ENCODE data around the gene POLR2L.

Gene POLR2L

DNA sequence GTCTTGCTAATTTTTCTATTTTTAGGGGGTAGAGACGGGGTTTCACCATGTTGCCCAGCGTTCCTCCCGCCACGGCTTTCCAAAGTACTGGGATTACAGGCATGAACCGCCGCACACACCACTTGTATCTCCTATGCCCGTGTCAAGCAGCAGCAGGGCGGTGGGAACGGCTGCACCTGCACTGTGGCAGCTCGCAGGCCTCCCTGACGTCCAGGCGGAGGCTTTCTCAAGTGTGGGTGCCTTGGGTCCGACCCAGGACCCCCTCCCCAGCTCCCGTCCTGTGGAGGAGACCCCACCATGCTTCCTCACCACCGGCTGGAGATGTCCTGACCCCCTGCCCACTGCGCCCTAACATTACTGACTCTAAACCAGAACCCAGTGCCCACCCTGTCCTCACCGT lies 26.1 kb upstream of the POLR2L start:
- DNase-seq: no peak

DNA sequence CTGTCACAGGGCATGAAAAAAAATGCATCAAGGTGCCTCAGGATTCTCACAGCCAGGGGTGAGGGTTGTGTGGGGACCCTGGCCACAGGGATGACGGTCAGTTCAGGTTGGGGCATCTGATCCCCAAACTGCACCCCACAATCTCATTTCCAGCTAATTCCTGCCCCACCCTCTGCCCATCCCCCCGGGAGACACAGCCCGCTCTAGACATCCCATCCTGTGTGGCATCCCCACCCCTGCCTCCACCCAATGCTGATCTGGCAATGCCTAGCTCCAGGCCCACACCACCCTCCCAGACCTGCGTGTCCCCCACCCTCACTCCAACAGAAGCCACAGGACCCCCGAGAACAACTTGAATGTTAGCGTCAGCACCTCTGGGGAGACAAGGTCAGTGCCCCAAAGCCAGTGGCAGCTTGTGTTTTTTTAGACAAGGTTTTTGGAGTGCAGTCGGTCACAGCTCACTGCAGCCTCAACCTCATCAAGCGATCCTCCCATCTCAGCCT lies 25.6 kb upstream of the POLR2L start:
- DNase-seq: no peak

DNA sequence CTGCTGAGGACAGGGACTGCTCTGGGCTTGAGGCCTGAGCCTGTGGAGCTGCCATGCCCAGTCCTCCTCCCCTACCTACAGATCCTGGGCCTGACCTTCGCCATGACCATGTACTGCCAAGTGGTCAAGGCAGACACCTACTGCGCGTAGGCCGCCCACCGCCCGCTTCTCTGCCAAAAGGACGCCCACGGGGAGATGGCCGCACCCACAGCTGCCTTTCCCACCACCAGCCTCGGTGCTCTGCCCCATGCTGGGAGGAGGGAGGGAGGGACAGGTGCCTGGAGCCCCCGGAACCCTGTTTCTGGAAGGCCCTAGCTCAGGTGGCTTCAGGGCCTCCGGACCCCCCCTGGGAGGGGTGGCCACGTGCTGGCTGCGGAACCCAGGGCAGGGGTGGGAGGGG lies 24.2 kb upstream of the POLR2L start:
- DNase-seq: no peak

DNA sequence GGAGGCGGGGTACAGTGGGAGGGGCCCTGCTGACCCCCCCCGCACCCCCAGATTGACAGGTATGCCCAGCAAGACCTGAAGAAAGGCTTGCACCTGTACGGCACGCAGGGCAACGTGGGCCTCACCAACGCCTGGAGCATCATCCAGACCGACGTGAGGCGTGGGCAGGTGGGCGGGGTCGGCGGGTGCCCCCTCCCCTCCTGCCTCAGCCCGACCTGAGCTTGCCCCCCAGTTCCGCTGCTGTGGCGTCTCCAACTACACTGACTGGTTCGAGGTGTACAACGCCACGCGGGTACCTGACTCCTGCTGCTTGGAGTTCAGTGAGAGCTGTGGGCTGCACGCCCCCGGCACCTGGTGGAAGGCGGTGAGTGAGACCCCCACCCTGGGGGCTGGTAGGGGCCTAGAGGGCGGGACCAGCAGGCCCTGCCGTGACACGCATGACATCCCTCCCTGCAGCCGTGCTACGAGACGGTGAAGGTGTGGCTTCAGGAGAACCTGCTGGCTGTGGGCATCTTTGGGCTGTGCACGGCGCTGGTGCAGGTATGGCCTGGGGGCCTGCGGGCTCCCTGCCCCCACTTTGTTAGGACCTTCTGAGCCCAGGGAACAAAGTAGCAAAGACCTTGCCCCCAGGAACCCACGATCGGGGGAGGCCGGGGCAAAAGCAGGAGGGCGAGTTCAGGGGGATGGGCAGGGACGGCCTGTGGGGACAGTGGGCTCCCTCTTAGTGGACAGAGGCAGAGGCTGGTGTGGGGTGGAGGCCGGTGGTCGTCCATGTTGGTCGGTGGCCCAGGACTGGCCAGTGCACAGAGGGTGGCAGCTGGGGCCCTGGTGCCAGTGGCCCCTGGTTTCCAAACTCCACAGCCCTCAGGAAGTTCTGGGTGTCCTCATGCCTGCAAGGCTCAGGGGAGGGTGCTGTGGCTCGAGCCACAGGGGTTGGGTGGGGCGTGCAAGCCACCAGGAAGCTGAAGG lies 23.4 kb upstream of the POLR2L start:
- DNase-seq: no peak

DNA sequence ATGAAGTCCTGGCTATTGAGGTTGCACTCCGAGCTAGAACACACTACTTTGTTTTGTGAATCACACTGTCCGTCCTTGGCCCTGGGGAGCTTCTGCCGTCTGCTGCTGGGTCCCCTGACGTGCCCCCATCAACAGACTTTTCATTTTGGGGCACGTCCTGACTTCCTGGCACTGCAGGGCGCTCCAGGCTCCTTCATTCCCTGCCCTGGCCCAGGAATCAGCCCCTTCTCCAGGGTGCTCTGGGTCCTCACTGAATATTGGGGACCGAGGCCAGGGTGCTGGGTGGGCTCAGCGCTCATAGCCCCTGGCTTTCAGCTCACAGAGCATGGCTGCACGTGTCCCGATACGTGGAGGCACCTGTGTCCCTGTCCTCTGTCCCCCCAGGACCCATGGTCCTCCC lies 22.6 kb upstream of the POLR2L start:
- no peak for DNase-seq

DNA sequence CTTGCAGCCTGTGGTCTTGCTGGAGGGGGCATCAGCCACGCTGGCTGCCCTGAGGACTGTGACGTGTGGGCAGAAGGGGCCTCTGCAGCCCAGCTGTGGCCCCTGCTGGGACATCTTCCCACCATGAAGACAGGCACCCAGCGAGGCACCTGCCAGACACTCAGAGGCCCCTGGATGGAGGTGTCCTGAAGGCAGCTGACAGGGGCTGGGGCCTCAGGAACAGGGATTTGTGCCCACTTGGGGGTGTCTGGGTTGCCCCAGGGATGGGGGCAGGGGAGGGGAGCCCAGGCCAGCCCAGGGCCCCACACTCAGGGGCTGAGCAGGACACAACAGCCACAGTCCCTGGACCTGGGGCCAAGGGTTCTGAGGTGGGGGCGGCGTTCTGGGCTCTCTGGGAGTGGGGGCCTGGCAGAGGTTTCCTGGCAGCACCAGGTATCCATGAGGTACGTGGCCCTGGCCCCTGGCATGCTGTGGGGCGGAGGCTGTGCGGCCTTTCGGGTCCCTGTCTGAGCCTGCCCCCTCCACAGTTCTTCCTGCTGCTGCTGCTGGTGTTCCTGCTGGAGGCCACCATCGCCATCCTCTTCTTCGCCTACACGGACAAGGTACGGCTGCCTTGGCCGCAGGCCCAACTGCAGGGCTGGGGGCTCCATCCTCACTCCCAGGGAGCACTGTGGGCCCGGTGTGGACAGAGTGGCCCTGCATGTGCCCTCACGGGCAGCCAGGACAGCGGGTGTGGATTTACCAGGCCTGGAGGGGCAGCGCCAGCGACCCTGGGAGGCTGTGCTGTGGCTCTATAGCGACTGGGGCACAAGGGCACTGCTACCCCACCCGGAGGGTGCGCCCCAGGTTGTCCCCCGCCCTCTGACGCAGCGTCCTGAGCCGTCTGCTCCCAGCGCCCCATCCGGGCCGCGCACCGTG lies 21.8 kb upstream of the POLR2L start:
- DNase-seq: no peak

DNA sequence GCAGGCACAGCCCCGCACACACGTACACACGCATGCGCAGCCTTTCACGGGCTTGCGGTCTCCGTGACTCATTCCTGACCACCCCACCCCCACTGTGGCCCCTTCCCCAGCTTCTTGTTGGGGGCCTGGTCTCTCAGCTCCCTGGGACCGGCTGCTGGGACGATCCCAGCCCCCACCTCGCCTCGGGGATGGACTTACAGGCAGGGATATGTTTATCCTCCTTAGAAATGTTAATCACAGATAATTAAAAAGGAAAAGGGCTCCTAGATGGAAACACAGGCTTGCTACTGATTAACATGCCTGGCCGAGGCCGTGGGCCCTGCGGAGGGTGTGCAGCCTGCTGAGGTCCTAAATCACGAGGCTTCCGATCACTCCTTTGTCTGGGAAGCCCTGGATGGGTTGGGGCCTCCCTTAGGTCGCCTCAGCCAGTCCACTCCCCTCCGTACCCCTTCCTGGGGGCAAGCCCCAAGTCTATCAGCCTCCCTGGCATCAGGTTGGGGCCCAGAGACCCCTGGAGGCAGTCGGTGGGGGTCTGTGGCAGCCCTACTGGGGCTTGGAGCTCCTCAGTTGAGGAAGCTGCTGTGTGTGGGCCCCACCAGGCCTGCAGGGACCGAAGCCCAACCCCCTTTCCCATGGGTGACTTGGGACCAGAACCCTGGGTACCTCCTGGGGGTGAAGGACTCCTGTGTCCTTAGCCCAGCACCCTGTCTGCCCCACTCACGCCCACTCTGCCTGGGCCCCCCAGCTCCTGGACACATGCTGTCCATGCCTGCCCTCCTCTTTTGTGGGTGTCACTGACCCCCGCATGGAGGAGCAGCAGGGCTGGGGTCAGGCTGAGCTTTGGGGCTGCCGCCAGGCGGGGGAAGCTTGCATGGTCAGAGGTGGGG lies 20.9 kb upstream of the POLR2L start:
- no peak for DNase-seq

DNA sequence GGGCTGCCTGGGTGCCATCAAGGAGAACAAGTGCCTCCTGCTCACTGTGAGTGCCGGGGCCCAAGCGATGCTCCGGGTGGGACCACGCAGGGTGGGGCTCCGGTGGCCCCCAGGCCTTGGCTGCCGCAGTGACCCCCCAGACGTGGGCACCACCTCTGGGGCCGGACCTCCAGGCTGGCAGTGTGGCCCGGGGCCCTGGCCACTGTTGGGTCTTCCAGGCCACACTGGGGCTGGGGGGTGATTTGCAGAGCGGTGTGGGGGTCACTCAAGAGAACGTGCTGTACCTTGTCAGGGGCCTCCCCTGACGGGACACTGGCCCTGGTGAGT lies 20.3 kb upstream of the POLR2L start:
- no peak for DNase-seq

DNA sequence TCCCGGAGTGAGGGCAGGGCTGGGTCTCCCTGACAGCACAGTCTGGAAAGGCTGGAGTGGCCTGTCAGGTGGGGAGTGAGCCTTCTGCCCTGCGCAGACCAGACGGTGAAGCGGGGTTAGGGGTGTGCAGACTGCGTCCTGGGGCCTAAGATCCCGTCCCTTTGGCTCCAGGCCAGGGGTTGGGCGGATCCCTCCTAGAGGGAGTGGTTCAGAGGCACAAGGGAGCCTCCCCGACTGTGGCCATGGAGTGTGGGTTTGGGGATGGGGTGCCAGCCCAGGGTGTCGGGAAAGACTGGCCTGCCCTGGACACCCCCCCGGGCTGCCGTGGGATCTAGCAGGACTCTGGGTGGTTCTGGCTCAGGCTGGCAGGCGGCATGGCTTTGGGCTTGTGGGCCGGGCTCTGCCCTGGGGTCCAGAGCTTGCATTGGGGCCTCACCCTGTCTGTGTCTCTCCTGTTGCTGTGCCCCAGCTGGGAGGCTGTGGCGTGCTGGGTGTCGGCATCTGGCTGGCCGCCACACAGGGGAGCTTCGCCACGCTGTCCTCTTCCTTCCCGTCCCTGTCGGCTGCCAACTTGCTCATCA lies 19.8 kb upstream of the POLR2L start:
- DNase-seq: no peak

DNA sequence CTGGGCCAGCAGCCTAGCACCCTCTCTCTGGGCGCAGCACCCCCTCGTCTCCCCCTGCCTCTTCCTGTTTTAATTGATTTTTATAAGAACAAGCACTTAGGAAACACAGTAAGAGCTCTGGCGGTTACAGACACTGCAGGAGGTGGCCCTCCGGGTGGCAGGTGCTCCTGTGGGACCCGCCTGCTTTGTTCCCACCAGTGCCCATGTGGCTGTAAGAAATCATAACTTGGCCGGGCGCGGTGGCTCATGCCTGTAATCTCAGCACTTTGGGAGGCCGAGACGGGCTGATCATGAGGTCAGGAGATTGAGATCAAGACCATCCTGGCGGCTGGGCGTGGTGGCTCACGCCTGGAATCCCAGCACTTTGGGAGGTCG lies 18.8 kb upstream of the POLR2L start:
- DNase-seq: no peak

DNA sequence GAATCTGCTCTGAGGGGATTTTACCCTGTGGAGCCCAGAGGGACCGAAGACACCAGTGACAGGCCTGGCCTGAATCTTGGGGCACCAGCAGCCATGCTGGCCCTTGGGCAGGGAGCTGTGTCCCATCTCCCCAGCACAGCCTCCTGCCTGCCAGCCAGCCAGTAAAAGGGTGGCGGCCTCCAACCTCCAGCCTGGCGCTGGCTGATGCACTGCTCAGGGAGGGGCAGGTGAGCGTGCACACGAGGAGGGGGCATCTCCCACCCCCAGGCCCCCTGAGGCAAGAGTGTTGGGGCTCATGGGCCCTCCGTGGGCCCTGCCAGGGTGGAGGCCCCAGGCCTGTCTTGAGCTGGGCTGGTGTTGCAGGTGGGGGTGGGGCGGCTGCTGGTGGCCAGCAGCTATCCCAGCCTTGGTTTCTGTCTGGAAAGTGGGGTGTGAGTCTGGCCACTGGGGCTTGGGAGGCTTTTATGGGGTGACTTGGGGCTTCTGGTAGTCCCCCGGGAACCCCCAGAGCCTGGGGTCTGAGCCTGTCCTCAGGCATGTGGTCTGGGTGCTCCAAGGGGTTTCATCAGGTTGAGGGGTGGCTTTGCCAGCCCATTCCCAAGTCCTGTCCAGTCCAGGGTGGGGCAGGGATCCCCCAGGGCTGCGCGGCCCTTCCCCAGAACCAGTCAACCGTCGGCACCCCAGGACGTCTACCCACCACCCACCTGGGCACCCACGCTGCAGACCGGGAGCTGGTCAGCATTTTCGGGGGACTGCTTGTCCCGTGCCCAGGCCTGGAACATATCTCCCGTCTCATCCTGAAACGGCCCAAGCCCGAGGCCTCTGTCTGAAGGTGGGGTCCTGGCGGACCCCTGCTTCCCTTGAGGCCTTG lies 18.1 kb upstream of the POLR2L start:
- DNase-seq: no peak

DNA sequence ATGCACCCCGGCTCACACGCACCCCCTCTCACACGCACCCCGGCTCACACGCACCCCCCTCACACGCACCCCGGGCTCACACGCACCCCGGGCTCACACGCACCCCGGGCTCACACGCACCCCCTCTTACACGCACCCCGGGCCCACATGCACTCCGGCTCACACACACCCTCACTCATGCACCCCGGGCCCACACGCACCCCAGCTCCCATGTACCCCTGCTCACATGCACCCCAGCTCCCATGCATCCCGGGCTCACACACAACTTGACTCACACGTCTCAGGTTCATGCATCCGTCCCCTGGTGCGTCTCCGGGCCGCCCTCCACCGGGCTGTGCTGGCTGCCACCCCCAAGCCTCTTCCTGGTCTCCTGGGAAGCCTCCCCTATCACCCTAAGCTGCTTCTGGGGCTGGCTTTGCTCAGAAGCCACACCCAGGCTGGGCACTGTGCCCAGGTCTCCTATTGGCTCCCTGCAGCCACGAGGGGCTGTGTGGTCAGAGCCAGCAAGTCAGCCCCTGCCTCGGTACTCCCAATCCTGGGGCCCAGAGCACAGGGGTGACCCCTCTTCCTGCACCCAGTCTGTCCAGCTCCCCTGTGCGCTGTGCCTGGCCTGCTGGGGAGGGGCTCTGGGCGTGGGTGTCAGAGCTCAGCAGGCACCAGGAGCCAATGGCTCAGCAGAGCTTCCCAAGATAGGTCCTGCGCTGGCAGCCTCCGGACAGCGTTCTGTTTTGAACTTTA lies 17.2 kb upstream of the POLR2L start:
- DNase-seq: no peak

DNA sequence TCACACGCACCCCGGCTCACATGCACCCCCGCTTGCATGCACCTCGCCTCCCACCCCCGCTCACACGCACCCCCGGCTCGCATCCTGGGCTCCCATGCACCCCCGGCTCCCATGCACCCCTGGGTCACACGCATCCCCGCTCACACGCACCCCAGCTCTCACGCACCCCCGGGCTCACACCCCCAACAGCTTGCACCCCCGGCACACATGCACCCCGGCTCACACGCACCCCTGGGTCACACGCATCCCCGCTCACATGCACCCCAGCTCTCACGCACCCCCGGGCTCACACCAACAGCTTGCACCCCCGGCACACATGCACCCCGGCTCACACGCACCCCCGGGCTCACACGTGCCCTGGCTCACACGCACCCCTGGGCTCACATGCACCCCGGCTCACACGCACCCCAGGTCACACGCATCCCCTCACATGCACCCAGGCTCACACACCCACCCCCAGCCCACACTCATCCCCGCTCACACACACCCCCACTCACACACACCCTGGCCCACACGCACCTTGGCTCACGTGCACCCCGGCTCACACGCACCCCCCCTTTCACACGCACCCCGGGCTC lies 16.5 kb upstream of the POLR2L start:
- no peak for DNase-seq

DNA sequence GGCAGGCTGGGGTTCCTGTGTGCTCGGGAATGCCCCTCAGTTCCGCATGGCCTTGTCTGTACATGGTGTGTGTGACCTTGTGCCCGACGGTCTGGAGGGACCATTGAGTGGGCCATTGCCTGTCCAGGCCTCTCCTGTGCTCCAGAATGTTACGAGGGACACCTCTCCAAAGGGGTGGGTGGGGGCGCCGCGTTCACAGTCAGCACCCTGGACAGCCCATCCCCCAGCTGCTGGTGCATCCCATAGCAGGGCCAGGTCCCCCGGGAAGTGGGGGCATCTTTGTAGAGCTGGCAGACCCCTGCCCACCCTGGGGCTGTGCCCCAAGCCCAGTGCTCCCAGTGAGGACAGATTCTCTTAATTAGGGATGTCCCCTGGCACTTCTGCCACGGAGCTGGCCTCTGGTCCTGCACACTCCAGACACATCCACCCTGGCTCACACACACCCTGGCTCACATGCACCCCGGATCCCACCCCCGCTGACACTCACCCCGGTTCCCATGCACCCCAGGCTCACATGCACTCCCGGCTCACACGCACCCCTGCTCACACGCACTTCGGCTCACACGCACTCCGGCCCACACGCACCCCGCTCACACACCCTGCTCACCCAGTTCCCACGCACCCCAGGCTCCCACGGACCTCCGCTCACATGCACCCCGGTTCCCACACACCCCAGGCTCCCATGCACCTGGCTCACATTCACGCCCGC lies 15.9 kb upstream of the POLR2L start:
- no peak for DNase-seq

DNA sequence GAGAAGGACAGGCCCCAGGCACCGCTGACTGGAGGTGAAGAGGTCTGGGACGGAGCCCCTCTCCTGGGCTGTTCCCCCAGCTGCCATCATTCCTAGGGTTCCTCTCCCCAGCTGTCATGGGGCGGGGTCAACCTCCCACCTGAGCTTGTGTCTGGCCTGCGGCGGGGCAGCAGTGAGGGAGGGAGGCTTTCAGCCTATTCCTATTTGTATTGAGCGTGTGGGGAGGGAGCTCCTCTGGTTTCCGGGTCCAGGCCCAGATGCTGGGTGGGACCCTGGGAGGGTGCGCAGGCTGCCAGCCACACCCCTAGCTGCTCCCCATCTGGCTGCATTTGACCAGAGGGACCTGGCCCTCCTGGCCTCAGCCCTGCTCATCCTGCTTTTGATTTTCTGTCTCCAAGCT lies 14.1 kb upstream of the POLR2L start:
- no peak for DNase-seq

DNA sequence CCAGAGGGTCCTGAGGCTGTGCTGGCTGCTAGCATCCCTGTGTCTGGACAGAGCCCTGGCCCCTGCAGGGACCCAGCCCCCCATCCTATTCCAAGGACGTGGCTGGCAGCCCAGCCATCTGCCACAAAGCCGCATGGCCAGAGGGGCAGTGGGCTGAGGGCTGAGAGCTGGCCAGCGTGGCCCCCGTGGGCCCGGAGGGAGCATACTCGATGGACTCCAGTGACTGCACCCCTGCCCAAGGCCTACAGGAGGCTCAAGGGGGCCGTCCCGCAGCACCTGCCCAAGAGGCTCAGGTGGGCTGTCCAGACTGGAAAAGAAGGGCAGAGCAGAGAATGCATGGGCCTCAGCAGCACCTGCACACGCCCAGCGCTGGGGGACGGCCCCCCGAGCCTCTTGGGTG lies 13.5 kb upstream of the POLR2L start:
- no peak for DNase-seq

DNA sequence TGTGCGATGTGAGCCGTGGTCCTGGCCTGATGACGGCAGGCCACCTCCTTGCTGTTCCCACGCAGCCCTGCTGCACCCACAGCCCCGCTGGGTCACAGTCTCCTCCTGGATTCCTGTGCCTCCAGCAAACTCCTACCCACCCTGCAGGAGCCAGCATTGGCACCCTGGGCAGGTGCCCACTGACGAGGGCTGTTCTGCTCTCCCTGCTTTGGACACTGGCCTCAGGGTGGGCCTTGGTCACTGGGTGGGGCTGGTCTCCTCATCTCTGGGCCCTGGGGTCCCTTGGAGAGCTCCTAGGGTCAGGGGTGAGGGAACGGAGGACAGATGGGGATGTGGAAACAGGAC lies 13.0 kb upstream of the POLR2L start:
- DNase-seq: no peak

DNA sequence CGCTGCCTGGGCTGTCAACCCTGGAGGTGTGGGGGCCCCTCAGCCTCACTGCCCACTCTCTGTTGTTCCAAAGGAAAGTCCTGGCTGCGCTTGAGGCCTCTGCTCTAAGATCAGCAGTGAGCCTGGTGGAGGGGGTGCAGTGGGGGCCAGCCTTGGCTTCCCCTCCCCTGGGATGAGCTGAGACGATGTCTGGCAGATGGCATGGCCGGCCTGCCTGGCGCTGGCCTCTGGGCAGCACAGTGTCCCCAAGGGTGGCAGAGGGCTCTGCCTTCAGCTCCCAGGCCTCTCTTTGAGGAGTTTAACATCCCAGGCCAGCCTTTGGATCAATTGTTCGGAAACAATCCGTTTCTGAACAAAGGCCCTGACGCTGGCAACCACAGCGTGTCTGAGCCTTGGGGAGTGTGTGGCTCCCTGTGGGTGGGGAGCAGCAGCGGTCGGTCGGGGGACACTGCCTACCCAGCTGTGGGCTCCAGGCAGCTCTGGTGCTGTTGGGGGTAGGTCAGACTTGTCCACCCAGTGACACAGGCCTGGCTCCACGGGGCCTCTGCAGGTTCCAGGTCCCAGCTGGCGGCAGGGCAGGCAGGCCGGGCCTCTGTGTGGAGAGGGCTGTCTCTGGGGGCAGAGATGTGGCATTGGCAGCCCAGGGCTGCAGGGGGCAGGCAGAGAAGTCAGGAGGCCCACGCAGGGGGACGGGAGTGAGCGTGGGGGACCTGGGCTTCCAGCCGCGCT lies 12.4 kb upstream of the POLR2L start:
- no peak for DNase-seq
